Measurements from ENCODE around the gene NUS1.
"Not testable (repeated sequence)": the region's sequence is repeated elsewhere in the genome, so short reads cannot be mapped to it uniquely, and the experiment has no call there.

Gene NUS1

DNA sequence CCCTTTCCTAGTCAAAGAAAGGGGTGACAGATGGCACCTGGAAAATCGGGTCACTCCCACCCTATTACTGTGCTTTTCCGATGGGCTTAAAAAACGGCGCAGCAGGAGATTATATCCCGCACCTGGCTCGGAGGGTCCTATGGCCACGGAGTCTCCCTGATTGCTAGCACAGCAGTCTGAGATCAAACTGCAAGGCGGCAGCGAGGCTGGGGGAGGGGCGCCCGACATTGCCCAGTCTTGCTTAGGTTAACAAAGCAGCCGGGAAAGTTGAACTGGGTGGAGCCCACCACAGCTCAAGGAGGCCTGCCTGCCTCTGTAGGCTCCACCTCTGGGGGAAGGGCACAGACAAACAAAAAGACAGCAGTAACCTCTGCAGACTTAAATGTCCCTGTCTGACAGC lies 46.3 kb downstream of the NUS1 start:
- DNase-seq = not testable (repeated sequence)

DNA sequence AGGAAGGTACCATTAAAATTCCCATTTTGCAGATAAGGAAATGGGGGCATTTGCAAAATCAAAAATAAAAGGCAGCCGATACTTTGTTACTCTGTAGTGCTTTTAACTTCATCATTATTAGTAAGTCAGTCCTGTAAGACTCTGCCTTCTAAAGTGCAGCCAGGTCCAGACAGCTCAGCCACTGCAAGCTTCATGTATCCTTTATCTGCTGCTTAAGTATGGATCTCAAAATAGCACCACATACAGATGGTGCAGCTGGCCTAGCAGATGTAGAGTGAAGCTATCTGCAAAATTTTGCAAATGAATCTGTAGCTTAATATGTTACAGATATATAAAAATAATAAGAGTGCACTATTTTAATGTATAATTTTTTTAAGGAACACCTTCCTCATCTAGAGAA lies 53.4 kb downstream of the NUS1 start:
- DNase-seq = no peak

DNA sequence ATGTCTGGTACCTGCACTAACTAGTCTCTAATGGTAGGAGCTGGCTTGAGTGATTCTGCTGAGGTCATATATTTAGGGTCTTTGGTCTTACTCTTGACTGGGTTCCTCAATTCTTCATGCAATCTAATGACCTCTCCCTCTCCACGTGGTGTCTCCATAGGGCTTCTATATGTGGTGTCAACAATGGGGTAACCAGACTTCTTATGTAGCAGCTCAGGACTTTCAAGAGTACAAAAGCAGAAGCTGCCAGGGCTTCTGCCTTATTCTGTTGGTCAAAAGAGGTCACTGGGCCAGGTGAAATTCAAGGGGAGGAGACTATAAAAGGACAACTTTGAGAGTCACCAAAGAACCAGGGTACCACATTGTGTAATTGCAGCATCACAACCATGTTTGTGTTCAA lies 54.3 kb downstream of the NUS1 start:
- no peak for DNase-seq

DNA sequence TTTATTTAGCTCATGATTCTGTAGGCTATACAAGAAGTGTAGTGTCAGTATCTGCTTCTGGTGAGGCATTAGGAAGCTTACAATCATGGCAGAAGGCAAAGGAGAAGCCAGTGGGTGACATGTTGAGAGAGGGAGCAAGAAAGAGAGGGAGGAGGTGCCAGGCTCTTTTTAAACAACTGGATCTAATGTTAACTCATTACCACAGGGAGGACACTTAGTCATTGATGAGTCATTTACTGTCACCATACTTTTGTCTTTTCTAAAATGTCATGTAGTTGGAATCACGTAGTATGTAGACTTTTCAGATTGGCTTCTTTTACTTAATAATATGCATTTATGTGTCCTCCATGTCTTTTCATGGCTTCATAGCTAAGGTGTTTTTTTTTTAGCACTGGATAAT lies 58.1 kb downstream of the NUS1 start:
- DNase-seq = no peak

DNA sequence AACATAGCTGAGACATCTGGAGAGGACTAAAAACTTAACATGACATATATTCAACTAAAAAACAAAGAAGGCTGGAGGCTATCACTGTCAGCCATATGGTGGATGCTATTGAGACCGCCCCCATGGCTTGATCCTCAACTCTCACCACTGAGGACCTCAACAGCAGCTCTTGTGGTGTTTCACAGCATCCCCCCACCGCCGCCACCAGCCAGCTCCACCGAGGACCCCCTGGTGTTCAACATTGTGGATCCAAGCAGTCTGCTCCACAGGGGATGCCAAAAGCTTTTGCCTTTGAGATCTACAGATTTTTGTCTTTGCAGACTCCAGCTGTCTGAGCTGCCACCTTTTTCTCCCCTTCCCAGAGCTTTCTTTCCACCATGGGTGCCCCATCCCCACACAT lies 64.6 kb downstream of the NUS1 start:
- no peak for DNase-seq

DNA sequence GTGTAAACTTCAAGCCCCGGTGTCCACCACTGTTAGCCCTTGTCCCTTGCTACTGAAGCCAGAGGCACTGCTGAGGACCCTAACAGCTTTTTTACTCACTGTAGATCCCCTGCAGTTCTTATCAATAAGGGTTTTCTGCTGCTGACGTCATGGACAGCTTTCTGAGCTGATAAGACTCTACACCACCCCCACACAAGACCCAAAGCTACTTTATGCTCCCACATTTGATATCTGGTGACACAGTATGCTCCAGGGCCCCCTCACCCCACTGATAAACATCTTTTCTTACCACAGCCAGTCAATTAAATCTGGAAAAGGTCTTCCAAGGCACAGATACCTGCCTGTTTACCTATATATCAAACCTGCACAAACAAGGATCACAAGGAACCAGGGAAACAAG lies 65.3 kb downstream of the NUS1 start:
- DNase-seq = no peak

DNA sequence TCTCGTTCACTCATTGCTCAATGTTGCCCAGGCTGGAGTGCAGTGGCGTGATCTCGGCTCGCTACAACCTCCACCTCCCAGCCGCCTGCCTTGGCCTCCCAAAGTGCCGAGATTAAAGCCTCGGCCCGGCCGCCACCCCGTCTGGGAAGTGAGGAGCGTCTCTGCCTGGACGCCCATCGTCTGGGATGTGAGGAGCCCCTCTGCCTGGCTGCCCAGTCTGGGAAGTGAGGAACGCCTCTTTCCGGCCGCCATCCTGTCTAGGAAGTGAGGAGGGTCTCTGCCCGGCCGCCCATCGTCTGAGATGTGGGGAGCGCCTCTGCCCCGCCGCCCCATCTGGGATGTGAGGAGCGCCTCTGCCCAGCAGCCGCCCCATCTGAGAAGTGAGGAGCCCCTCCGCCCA lies 75.4 kb downstream of the NUS1 start:
- DNase-seq = not testable (repeated sequence)

Measured in activated CD4-positive, alpha-beta T cell treated with anti-CD3 and anti-CD28 coated beads, Interleukin-2, Interleukin-6, amounts not matched to agents 100 ng/mL and 50 ng/mL, durations not matched to agents 16 hours and 8 hours (primary cell).